ENCODE results near the gene SAMD11. TPM values are rescaled to one million over a fixed set of nuclear protein-coding genes. Genes with fewer than 3 reads are reported as not detected.
A peak's percentile ranks its signal among the peaks of the same experiment; 100 is the strongest.
"Not testable (repeated sequence)": the region's sequence is repeated elsewhere in the genome, so short reads cannot be mapped to it uniquely, and the experiment has no call there.

Gene SAMD11
- total RNA-seq, 1 donor from 2014 or later: 4.9 TPM

DNA sequence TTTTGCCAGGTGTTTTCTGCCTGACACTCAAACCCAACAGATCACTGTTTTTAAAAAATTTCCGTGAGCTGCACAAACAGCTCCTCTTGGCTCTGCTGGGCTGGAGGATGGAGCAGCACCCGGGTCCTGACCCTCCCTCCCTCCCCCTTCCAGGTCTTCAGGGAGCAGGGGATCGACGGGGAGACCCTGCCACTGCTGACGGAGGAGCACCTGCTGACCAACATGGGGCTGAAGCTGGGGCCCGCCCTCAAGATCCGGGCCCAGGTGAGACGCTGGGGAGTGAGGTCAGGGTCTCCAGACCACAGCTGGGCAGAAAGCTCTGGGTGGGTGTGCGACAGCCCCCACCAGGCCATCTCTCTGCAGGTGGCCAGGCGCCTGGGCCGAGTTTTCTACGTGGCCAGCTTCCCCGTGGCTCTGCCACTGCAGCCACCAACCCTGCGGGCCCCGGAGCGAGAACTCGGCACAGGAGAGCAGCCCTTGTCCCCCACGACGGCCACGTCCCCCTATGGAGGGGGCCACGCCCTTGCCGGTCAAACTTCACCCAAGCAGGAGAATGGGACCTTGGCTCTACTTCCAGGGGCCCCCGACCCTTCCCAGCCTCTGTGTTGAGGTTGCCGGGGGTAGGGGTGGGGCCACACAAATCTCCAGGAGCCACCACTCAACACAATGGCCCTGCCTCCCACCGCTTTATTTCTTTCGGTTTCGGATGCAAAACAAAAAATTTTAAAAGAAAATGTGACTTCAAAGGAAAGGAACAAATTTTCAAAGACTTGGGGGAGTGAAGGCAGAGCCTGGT is 20.0 kb downstream of the SAMD11 start:
- DNase-seq (ENCODE audit: low spot score) (no peak), ATAC-seq (no peak)

DNA sequence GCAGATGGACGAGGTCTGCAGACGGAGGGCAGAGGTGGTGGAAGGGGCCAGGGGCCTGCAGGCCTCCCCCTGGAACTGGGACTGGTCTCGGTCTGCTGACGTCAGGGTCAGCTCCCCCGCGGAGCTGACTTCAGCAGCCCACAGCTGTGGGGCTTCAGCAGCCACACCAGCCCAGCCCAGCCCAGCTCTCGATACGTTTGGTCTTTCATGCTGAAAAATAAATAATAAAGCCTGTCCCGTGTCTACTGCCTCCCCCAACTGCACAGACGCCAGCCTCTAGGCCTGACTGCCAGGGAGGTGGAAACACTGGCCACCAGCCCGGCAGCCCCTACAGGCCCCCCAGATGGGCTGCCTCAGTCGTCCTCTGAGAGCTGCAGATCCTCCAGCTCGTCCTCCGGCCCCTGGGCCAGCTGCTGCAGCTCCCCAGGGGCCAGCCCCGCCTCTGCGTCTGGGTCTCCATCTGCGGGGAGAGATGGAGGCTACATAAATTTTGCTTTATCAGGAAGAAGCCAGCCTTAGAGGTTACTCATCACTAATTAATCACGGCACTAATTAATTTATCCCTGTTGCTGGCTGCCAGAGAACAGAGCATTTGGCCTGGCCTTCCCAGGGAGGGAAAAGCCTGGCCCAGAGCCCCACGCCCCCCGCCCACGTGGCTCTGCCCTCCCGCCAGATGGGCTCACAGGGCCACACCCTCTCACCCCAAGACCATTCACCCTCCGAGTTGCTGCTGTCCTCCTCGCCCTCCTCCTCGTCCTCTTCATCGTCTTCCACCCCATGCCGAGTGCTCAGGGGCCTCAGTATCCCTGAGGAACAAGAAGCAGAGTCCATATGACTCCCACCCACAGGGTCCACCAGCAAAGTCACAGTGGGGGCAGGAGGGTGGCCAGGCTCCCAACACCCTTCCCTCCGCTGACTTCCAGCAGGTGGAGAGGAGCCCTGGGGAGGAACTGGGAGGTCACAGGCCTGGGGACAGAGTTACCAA is 20.9 kb downstream of the SAMD11 start:
- ATAC-seq (no peak), DNase-seq (ENCODE audit: low spot score) (no peak)

DNA sequence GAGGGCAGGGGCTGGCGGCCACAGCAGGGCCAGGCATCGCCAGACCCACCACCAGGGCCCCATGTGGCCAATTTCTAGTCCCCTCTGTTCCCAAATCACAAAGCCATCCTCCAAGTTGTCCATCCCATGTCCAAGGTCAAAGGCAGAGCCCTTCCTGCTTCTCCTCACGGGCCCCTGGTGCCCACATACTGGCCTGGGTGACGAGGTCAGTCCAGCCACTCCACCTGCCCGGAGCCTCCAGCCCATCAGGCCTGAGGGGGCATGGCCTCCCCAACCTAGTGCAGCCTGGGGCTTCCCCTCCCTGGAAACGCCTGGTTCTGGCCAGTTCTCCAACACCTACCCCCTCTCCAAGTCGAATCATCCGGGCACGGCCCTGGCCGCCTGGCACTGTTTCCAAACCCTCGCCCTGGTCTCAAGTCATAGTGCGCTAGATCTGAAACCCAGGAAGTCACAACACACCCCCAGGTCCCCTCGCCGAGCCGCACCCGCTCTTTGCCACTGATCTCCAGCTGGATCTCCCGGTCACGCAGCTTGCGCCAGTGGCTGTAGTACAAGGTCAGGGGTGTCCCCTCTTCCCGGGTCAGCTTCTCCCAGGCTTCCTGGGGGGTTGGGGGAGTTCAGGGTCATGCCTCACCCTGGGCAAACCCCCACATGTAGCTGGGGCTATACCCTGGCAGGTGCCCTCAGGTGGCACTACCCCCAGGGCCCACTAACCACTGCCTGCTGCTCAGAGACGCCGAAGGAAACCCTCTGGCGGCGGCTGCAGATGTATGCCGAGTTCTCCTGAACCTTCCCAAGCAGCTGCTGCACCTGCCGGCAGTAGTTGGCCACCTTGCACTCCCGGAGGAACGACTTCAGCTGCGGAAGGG is 22.2 kb downstream of the SAMD11 start:
- no peak for DNase-seq (ENCODE audit: low spot score)
- ATAC-seq: no peak

DNA sequence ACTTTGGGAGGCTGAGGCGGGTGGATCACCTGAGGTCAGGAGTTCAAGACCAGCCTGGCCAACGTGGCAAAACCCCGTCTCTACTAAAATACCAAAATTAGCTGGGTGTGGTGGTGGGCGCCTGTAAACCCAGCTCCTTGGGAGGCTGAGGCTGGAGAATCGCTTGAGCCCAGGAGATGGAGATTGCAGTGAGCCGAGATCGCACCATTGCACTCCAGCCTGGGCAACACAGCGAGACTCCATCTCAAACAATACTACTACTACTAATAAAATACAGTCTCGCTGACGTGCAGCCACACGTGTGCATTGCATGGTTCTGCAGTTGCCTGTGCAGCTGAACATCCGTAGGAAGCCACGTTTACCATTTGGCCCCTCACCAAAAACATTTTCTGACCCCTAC is 23.1 kb downstream of the SAMD11 start:
- not testable (repeated sequence) for DNase-seq (ENCODE audit: low spot score); ATAC-seq

DNA sequence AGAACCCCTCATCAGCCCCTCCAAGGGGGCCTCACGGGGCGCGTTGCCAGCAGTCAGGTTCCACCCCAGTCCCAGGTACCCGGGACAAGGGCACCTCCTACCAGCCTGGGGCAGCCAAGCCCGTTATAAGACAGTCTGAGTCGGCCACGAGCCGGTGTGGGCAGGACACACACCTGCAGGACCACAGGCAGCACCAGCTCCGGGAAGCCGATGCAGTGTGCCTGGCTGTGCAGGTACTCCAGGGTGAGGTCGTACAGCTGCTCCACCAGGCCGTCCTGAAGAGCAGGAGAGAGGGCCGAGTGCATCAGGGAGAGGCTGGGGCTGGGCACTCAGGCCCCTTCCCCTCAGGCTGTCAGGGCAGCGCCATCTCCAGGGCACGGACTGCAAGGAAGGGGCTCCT is 24.2 kb downstream of the SAMD11 start:
- ATAC-seq: no peak
- no peak for DNase-seq (ENCODE audit: low spot score)

DNA sequence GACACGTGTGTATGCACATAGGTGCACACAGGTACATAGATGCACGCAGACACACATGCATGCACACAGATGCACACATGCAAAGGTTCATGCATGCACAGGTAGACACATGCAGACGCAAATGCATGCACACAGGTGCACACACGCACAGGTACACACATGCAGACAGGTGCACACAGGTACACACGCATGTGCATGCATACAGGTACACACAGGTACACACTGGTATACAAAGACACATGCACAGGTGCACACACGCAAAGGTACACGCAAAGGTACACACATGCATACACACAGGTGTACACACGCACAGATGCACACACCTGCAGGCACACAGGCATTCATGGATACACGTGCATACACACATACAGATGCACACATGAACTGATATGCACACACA is 26.5 kb downstream of the SAMD11 start:
- ATAC-seq (no peak), DNase-seq (ENCODE audit: low spot score) (no peak)

DNA sequence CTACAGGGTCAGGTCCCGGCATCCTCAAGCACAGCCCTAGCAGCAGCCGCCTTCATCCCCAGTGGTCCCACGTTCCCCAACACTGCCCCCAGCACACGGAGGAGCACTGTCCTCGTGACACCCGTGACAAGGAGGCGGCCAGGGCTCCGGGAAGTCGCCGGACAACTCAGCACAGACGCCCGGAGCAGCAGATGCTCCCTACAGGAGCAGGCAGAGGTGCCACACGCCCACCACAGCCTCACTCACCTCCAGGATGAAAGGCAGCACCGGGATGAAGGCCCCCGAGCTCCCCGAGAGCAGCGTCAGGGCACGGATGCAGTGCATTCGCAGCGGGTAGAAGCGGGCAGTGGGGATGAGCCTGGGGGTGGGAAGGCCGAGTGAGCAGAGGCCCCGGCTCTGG is 27.2 kb downstream of the SAMD11 start:
- ATAC-seq: no peak
- no peak for DNase-seq (ENCODE audit: low spot score)

DNA sequence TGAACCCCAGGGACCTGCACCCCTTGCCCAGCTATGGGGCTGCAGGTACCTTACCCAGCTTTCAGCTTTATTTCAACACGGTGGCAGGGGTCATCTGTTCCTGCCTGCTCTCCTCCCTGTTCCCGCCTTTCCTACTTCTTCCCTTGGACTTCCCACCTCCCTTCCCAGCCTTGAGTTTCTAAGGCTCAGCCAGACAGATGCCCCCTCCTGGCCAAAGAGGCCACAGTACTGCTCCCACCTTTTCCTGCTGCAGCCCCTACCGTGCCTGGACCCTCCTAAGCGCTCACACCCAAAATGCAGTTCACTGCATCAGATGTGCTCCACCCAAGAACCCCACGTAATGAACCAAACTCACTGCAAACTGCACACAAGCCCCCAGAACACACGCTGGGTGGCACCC is 27.6 kb downstream of the SAMD11 start:
- DNase-seq (ENCODE audit: low spot score) (no peak), ATAC-seq (no peak)

DNA sequence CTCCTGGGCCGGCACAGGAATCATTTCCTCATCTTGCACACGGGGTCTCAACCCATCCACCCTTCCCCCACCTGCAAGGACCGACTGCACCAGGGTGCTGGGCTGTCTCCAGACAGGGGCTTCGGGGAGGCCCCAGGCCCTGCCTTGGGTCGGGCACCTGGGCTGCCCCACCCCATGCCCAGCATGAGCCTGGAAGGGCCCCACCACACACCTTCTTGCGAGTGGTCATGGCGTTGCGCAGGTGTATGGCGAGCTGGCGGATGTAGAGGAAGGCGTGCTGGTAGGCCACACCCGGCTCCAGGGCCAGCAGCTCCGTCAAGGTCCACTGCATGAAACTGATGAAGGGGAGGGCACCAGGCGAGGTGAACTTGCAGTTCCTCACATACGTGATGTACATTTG is 28.5 kb downstream of the SAMD11 start:
- no peak for DNase-seq (ENCODE audit: low spot score)
- ATAC-seq: no peak

DNA sequence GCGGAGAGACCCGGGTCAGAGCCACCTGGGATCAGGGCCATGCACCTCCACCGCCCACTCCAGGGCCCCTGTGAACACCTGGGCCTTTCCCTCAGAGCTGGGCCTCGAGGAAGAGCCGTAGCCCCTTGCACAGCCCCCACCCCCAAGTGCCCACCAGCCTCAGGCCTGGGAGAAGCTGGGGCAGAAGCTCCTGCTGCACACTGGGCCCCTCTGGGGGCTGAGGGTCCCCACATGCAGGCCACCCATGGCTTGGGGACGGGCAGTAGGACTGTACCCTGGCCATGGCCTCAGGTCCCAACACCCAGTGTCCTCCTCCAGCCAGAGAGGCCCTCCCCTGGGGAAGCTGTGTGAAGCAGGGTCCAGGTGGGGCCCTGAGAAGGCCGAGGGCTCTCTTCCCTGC is 28.9 kb downstream of the SAMD11 start:
- no peak for ATAC-seq
- no peak for DNase-seq (ENCODE audit: low spot score)

DNA sequence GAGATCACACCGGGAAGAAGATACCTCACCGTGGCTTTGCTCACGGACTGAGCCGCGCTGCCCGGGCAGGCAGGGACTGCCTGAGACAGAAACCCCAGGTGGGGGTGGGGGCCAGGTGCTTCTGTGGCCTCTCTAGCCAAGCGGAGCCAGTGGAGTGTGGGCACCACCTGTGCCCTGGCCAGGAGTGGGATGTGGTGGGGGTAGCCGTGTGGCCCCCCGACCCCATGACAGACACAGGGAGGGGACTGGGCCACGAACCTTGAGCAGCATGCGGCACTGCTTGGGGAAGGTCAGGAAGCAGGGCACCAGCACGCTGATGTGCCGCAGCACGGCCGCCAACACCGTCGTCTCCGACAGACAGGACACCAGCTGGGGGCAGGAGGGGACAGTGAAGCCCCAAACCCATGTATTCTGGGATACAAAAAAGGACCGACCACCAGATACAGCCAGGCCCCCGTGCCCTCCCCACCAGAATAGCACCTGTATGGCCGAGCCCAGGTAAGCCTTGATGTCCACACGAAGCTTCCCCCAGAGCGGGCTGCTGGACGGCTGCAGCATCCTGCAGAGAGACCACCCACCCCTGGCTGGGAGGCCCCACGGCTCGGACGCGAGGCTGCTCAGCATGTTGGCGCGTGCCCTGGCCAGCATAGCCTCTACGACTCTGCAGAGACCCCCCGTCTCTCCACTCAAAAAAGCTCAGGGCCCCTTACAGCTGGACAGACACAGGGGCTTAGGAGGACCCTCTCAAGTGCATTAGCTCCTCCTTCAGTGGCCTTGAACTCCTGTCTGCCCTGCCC is 30.0 kb downstream of the SAMD11 start:
- ATAC-seq (no peak), DNase-seq (ENCODE audit: low spot score) (no peak)

DNA sequence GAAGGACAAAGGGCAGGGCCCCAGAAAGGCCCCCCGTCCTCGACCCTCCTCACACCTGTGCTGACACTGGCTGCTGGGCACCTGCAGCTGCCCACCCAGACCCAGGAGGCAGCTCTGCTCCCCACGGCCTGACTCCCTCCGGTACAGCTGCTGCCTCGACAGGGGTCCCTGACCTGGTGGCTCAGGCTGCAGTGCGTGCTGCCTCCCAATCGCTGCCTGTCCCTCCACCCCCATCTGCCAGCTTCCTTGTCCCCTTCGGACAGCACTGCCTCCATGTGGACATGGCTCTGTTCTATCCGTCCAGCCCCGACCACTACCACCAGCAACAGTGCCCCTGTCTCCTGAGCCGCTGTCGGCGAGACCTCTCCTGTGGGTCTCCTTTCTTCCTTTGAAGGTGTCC is 31.2 kb downstream of the SAMD11 start:
- DNase-seq (ENCODE audit: low spot score) (no peak), ATAC-seq (no peak)

DNA sequence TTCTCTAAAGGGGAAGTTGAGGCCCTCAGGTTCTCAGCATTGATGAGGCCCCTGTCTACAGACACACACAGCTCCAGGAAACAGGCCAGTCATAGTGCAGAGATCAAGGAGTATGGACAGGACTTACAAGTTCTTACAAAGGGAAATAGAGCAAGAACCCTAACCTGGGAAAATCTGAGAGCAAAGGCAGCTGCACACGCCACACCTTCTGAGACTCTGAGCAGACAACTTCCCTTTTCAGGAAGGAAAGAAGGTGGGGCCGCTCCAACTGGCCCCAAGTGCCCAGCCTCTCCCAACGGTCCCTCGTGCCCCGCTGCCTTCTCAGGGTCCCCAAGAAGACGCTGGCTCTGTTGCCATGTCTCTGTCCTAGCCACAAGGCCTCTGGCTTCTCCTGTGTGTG is 31.8 kb downstream of the SAMD11 start:
- ATAC-seq (no peak), DNase-seq (ENCODE audit: low spot score) (no peak)

DNA sequence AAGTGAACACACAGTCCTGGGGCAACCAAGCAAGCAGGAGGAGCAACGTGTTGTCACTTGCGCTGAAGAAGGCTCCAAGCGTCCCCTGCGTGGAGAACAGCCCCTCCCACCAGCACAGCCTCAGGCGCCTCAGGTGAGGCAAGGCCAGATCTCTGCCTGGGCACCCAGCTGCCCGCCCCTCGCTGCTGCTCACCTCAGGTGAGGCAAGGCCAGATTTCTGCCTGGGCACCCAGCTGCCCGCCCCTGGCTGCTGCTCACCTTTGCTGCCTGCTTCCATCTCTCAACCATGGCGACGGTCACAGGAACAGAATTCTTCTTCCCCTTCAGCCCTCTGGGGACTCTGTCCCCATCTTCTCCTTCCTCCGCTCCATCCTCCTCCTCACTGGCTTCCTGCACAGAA is 32.9 kb downstream of the SAMD11 start:
- DNase-seq (ENCODE audit: low spot score): no peak
- no peak for ATAC-seq

DNA sequence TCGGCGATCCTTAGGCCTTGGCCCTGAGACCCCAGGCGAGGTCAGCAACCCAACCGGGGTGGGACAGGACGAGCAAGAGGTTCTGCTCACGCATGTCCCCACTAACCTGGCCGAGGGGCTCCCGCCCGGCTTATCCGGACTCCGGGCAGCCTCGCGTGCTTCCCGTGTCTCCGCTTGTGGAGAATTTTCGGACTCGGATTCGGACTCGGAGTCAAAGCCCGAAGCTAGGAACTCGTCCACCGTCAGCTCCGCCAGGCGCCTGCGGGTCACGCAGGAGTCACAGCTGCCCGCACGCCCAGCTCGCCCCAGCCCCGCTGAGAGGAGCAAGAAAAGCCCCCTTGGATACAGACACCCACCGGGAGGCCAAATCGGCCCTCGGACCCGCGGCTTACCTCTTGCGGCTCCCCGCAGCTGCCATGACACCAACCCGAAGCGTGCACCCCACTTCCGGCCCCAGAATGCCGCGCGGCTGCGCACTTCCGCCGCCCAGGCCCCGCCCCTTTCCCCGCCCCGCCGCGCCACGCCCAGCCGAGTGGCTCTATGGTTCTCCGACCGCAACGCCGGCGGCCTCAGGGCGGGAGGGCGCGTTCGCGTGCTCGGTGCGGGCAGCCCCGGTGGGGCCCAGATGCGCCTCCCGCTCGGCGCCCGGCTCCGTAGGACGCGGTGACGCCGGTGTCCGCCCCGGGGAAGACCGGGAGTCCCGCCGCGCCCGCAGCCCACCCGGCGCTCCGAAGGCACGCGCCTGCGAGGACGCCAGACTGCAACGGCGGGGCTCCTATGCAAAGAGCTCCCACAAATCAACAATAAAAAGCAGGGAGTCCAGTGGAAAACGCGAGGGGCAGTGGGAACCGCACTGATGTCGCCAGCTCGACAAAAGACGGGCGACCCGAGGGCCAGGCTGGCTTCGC is 35.4 kb downstream of the SAMD11 start, which contains the start of gene NOC2L:
NOC2L (minus strand) TSS at position 434 of the 908 bp plus-strand sequence; CDS start at position 418, 16 bp downstream.
- ATAC-seq (peak; percentile 96), DNase-seq (ENCODE audit: low spot score) (peak; percentile 96)

DNA sequence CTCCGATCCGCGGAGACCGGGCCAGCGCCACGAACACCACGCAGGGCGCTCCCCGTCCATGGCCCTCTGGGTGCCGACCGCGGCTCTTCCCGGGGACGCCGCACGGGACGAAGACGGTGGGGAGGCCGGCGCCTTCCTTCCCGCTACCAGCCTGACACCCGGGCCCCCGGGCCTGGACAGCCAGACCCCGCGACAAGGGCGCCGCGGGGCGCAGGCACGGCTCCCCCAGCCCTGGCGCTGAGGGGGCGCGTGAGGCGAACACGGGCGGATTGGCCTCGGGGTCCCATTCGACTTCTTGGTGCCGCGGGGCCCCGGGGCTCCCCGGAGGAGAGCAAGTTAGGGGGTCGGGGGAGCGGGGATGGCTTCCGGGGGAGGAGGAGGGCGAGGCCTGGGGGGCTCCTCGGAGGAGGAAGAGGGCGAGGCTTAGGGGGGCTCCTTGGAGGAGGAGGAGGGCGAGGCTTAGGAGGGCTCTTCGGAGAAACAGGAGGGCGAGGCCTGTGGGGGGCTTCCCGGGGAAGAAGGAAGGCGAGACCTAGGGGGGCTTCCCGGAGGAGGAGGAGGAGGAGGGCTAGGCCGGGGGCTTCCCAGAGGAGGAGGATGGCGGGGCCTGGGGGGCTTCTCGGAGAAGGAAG is 36.1 kb downstream of the SAMD11 start:
- ATAC-seq (peak; percentile 8), DNase-seq (ENCODE audit: low spot score) (no peak)

DNA sequence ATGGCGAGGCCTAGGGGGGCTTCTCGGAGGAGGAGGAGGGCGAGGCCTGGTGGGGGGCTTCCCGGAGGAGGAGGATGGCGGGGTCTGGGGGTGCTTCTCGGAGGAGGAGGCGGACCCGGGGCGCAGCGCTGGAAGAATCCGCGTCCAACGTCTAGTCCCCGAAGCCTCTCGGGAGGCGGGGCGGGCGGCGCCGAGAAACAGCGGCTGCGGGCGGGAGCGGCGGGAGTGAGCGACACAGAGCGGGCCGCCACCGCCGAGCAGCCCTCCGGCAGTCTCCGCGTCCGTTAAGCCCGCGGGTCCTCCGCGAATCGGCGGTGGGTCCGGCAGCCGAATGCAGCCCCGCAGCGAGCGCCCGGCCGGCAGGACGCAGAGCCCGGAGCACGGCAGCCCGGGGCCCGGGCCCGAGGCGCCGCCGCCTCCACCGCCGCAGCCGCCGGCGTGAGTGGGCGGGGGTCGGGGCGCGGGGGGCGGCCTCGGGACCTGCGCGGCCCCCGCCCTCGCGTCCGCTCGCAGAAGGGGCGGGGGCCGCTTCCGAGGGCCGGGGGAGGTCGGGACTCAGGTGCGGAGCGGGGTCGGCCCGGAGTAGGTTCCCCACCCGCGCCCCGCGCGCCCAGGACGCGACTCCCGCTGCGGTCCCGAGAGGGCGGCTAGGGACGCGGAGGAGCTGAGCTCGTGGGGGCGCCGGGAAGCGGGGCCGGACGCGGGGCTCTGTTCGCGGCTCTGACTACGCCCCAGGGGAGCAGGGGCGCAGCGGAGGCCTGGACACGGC is 36.8 kb downstream of the SAMD11 start, which contains the start of gene KLHL17:
KLHL17 (plus strand) TSS at position 222 of the 769 bp plus-strand sequence; CDS start at position 332, 110 bp downstream.
- DNase-seq (ENCODE audit: low spot score) (peak; percentile 74), ATAC-seq (peak; percentile 69)

Data from left lobe of liver (tissue), 2 donors.